ENCODE results near the gene TMOD3.

GRCh38 chr15:51947124-51947523 is 117.7 kb downstream of the TMOD3 start:
- TF ChIP-seq CTCF (IDR thresholded peaks at IDR 0.05; ENCODE audit: extremely low read depth in 1 of 2, insufficient read depth in 1 of 2, low read depth in 1 of 2, low read length in 2 of 2) = no peak
- no peak for TF ChIP-seq POLR2AphosphoS5 (IDR thresholded peaks at IDR 0.05; ENCODE audit: insufficient read depth, low read depth, low read length)
